GM18870 (cell line): Measurements from ENCODE around the gene DLG2.
"Not testable (repeated sequence)": the region's sequence is repeated elsewhere in the genome, so short reads cannot be mapped to it uniquely, and the experiment has no call there.

Source experiments
- ATAC-seq: cut with Tn5 transposase; IDR thresholded peaks from one replicate; pipeline ENCODE4 v1.9.1; 2021; ENCODE audit warnings: moderate library complexity; ENCODE audit not compliant: unreplicated experiment

Gene DLG2

GRCh38 chr11:85627332-85627997, at the start of gene DLG2:
Gene DLG2 (minus strand): TSS chr11:85627344.
- ATAC-seq: no peak

GRCh38 chr11:85673393-85673792, 46.2 kb upstream of the DLG2 start:
- no peak for ATAC-seq

DNA sequence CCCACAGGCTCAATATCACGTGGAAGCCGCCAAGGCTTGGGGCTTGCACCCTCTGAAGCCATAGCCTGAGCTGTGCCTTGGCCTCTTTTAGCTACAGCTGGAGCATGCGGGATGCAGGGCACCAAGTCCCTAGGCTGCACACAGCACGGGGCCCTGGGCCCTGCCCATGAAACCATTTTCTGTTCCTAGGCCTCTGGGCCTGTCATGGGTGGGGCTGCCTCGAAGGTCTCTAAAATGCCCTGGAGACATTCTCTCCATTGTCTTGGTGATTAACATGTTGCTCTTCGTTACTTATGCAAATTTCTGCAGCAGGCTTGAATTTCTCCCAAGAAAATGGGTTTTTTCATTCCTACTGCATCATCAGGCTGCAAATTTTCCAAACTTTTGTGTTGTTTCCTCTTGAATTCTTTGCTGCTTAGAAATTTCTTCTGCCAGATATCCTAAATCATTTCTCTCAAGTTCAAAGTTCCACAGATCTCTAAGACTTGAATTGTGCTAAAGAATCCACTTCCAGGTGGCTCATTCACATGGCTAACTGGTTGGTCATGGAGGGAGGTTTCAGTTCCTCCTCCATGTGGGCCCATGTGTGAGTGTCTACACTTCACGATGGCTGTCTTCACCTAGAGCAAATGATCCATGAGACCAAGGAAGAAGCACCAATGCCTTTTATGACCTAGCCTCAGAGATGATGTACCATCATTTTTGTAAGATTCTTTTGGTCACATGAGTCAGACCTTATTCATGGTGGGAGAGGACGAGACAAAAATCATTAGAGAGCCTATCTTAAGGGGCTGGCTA, 45.2 kb upstream of the DLG2 start:
- no peak for ATAC-seq

DNA sequence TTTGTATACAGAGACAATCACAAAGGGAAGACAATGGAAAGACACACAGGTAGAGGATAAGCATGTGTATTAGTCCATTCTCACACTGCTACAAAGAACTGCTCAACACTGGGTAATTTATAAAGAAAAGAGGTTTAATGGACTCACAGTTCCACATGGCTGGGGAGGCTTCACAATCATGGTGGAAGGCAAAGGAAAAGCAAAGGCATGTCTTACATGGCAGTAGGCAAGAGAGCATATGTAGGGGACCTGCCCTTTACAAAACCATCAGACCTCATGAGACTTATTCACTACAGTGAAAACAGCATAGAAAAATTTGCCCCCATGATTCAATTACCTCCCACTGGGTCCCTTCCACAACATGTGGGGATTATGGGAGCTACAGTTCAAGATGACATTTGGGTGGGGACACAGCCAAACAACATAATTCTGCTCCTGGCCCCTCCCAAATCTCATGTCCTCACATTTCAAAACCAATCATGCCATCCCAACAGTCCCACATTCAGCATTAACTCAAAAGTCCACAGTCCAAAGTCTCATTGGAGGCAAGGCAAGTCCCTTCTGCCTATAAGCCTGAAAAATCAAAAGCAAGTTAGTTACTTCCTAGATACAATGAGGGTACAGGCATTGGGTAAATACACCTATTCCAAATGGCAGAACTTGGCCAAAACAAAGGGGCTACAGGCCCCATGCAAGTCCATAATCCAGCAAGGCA, 44.0 kb upstream of the DLG2 start:
- ATAC-seq: not testable (repeated sequence)

DNA sequence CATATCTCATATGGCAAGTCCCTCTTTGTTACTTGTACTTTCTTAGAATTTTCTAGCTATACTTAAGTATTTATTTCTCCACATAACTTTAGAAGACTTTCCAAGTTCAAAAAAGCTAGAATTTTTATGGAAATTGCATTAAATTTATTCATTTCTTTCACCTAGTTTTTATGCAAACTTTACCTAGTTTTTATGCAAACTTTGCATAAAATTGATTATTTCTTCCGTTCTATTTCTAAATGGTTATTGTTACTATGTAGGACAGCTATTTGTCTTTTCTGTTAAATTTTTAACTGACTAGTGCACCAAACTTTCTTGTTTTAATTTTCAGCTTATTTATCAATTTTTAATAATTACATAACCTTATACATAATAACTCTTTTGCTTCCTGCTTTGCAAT, 41.0 kb upstream of the DLG2 start:
- no peak for ATAC-seq

DNA sequence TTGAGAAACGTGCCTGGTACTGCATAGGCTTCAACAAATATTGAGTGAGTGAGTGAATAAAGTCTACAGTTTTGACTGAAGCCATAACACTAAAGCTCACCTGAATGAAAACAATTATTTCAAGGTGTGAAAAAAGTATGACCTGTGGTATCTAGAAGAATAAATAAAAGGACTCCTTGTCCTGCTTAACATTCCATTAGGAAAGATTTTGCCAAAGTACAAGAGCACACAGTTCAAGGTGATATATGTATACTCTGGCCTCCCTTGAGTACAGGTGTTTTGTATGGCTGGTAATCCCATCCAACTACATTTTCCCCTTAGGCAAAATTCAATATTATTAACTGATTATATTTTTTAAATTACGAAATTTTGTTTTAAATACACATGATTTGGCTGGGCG, 39.5 kb upstream of the DLG2 start:
- ATAC-seq: no peak

DNA sequence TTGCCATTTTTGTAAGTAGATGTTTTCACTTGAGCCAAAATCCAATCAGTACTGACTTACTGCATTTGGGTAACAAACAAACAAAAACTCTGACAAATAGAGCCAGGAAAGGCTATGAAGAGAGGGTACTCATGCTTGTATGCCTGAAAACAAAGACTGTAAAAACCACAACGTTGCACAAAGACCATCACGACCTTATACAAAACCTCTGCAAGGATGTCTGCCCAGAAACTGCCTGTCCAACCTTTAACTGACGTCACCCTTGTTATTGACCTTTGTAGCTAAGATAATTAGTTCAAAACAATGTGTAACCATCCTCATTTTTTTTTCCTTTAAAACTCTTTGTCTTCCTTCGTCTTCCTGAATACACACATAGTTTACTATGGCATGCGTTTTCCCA, 38.6 kb upstream of the DLG2 start:
- no peak for ATAC-seq

GRCh38 chr11:85664615-85665481, 37.7 kb upstream of the DLG2 start, which contains the start of gene CREBZF:
Gene CREBZF (minus strand): TSS chr11:85665129. CDS start chr11:85664875, 254 bp downstream.
- ATAC-seq: peak; percentile 85

DNA sequence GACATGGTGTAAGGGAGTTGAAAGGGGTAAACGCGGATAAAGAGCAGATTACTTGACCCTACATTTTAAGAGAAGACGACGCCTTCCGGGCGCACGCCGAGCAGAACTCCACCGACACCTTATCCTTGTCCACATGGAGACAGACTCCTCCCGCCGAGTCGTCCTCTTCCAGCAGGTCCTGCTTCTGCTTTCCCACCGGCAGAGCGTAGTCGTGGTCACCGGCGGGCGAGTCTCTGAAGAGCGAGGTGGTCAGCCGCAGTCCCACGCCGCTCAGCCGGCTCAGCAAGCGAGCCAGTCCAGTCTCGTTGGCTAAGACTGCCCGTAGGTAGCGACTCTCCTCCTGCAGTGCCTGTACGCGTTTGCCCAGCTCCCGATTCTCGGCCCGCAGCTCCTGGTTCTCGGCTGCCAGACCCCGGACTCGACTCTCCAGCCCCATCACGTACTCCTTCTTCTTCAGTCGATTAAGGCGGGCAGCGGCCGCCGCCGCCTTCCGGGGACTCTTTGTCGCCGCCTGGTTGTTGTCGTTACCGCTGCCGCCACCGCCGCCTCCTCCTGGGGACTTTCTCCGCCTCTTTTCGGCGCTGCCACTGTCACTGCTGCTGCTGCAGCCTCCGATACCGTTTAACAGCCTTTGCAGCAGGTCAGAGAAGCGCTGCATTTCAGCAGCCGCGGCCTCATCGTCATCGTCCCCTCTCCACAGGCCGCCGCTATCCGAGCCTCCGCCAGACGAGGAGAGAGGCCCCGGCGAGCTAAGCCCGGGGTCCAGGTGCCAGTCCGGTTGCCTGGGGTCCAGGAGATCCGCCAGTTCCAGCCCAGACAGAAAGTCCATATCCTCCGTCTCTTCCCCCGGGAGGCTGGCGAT, 36.8 kb upstream of the DLG2 start:
- ATAC-seq: peak; percentile 62

- ATAC-seq: no peak
These were observed 36.1 kb upstream of the DLG2 start for GRCh38 chr11:85663080-85663752.

DNA sequence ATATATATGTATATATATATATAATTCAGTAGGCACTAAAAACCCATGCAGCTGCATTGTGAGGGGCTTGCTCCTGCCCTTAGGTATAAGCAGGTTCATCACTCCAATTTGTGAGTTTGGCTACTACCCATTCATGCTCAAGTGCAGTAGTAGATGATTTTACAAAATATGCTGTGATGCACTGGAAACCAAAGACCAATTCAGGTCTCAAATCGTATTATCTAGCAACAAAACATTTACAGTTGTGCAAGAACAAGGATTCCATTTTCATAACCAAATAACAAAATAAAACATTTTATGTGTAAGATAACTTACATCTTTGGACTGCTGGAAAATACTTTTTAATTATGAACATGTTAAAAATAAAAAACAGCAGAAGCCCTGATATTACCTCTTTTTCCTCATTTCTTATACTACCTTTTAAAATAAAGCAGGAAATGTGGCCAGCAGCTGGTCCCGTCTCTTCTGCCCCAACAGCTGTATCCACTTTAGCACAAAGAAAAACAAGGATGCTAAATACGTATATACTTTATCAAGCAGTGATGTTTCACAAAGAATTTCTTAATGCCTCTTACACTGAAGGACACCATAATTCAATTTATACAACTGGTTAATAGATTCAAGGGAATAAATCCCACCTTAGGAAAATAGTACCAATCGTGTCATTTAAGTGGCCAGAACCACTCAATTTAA, 35.0 kb upstream of the DLG2 start:
- no peak for ATAC-seq

DNA sequence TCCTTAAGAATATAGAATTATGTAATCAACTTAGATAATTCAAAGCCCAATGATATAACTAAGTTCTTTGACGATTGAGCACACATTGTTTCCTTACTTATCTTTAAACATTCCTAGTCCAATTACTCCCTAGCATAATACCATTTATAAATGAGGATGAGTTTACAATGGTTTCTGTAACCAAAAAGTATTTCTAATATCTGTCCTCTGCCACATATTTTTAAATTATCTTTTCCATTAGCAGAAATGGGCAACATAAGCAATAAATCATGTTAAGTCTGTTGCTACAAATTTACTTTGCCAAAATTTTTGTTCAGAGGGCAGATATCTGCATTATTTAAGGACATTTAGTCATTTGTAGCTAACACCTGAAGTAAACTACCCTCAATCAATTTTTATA, 31.0 kb upstream of the DLG2 start:
- ATAC-seq: no peak

DNA sequence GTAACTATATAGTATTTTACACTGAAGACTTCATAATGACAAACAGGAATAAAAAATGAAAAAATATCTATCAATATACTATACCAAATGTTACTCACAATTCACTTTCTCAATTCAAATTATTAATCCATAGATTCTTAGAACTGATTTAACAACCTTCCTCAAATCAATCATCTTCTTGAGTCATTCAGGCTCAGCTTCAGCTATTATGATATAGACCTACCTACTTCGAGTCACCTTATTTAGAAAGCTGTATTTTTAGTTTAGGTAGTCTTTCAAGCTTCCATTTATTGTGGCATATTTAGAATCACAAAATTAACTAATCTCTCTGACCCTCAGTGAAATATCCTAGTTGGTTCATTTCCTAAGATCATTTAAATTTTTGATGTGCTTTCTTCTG, 29.6 kb upstream of the DLG2 start:
- no peak for ATAC-seq

- ATAC-seq: not testable (repeated sequence)
These were observed 27.2 kb upstream of the DLG2 start for GRCh38 chr11:85654343-85654742.

GRCh38 chr11:85652786-85653447, 25.8 kb upstream of the DLG2 start:
- ATAC-seq: no peak

GRCh38 chr11:85651118-85651517, 24.0 kb upstream of the DLG2 start:
- ATAC-seq: no peak

GRCh38 chr11:85647604-85648299, 20.6 kb upstream of the DLG2 start, which contains the start of gene TMEM126A:
Gene TMEM126A (plus strand): TSS chr11:85647967. CDS start chr11:85650256, 2,289 bp downstream.
- peak; percentile 94 for ATAC-seq
